Endodermal cell (in vitro differentiated cells): Measurements from ENCODE around the gene TLE2. TPM values are rescaled to one million over a fixed set of nuclear protein-coding genes. Genes with fewer than 3 reads are reported as not detected.

ENCODE experiments used
- DNase-seq: peaks from one replicate; pipeline ENCODE4 v3.0.0-alpha.2; 2017
- H3K27ac ChIP-seq: 2 replicates; pipeline ENCODE4 v1.5.1; 2013; ENCODE audit warnings: mild to moderate bottlenecking, low read depth, low read length, moderate library complexity
- H3K27me3 ChIP-seq: 2 replicates; pipeline ENCODE4 v1.6.1; 2013; ENCODE audit warnings: mild to moderate bottlenecking, low read length, moderate library complexity; ENCODE audit not compliant: insufficient read depth, control insufficient read depth, poor library complexity, severe bottlenecking
- H3K36me3 ChIP-seq: 2 replicates; pipeline ENCODE4 v1.7.0; 2013; ENCODE audit warnings: mild to moderate bottlenecking, low read length, moderate library complexity; ENCODE audit not compliant: control insufficient read depth, insufficient read depth
- H3K4me1 ChIP-seq: one replicate; pipeline ENCODE4 v1.7.0; 2013; ENCODE audit warnings: low read length; ENCODE audit not compliant: control insufficient read depth, insufficient read depth
- H3K4me3 ChIP-seq: 2 replicates; pipeline ENCODE4 v1.5.1; 2013; ENCODE audit warnings: mild to moderate bottlenecking, low read length, moderate library complexity
- H3K9ac ChIP-seq: 2 replicates; pipeline ENCODE4 v1.6.1; 2013; ENCODE audit warnings: mild to moderate bottlenecking, low read length, moderate library complexity; ENCODE audit not compliant: poor library complexity, severe bottlenecking; ENCODE audit errors: extremely low read depth
- H3K9me3 ChIP-seq: 2 replicates; pipeline ENCODE4 v1.6.1; 2013; ENCODE audit warnings: mild to moderate bottlenecking, low read length, moderate library complexity; ENCODE audit not compliant: control insufficient read depth
- H3K27ac Mint-ChIP-seq: 2 replicates; pipeline ENCODE4 v1.8.0; 2020; ENCODE audit warnings: mixed read lengths
- H3K27me3 Mint-ChIP-seq: 2 replicates; pipeline ENCODE4 v1.8.0; 2021; ENCODE audit warnings: mild to moderate bottlenecking, mixed read lengths; ENCODE audit not compliant: insufficient read depth
- H3K36me3 Mint-ChIP-seq: 2 replicates; pipeline ENCODE4 v1.8.0; 2020; ENCODE audit warnings: low read depth, mixed read lengths
- H3K4me1 Mint-ChIP-seq: 2 replicates; pipeline ENCODE4 v1.8.0; 2020; ENCODE audit warnings: mixed read lengths
- H3K4me3 Mint-ChIP-seq: 2 replicates; pipeline ENCODE4 v1.8.0; 2020; ENCODE audit warnings: mild to moderate bottlenecking, moderate library complexity, mixed read lengths
- H3K9me3 Mint-ChIP-seq: 2 replicates; pipeline ENCODE4 v1.8.0; 2020; ENCODE audit warnings: mild to moderate bottlenecking, mixed read lengths
- CTCF ChIP-seq: fragments of 200-600 bp; sonication (generic); conservative IDR thresholded peaks from 2 replicates; pipeline ENCODE4 v1.5.0; 2021; ENCODE audit warnings: antibody characterized with exemption, mild to moderate bottlenecking
- WGBS, 2 experiments: methylation state at CpG; one replicate each; pipeline versions ENCODE4 v1.1.5 to v1.1.7; 2013; ENCODE audit warnings: missing lambda C conversion rate in 2 of 2, mixed read lengths in 1 of 2; ENCODE audit not compliant: insufficient coverage in 1 of 2, insufficient read length in 1 of 2; 5-methylcytosine and 5-hydroxymethylcytosine counted together
- total RNA-seq, 2 donors: library from RNA; stranded (reverse); fragmentation: NEBNext Ultra II Directional in 1 of 2; extraction: Animal tissue kit (Norgen Biotek cat#: 25700) in 1 of 2; gene quantifications; 2 replicates in 1 of 2; 3 replicates in 1 of 2; pipeline ENCODE4 v1.2.1, GENCODE V29; 2021

The TLE2 gene
- total RNA-seq, 2 donors from 2014 or later, result 75.0 to 80.3 TPM

GRCh38 chr19:2976609-2977000 lies 52.5 kb downstream of the TLE2 start:
- peak overlapping the region; percentile 72 for H3K4me3 Mint-ChIP-seq
- Histone ChIP-seq H3K27ac (no peak overlapping the region), H3K4me3 (peak overlapping the region; percentile 93), H3K9me3 (no peaks in the 10 kb centered on the region), H3K27me3 (peaks cover 8% of the 10 kb centered on the region), H3K36me3 (no peaks in the 10 kb centered on the region), H3K4me1 (peaks cover 5% of the 10 kb centered on the region), H3K9ac (peak overlapping the region; percentile 39)
- peaks cover 59% of the 10 kb centered on the region for H3K27me3 Mint-ChIP-seq
- H3K27ac Mint-ChIP-seq, result peak overlapping the region; percentile 72
- H3K4me1 Mint-ChIP-seq, result peaks cover 14% of the 10 kb centered on the region
- WGBS, 2 experiments, result 12 to 21% methylated on average over 12 to 15 of the region's 15 CpGs
- no peaks in the 10 kb centered on the region for H3K36me3 Mint-ChIP-seq
- no peak for DNase-seq
- TF ChIP-seq CTCF, result no peak
- no peaks in the 10 kb centered on the region for H3K9me3 Mint-ChIP-seq

- Mint-ChIP-seq H3K9me3 (no peaks in the 10 kb centered on the region), H3K4me1 (peaks cover 7% of the 10 kb centered on the region)
Measured at GRCh38 chr19:2974342-2975041, 54.6 kb downstream of the TLE2 start.

GRCh38 chr19:2973229-2973628 lies 55.9 kb downstream of the TLE2 start:
- H3K4me3 ChIP-seq, result no peak overlapping the region
- no peak for TF ChIP-seq CTCF
- no peak for DNase-seq
- H3K9me3 ChIP-seq, result no peaks in the 10 kb centered on the region
- no peak overlapping the region for H3K27ac Mint-ChIP-seq
- H3K27ac ChIP-seq, result no peak overlapping the region
- peaks cover 8% of the 10 kb centered on the region for H3K27me3 ChIP-seq
- H3K36me3 ChIP-seq, result no peaks in the 10 kb centered on the region
- 70 to 92% methylated on average over 2 to 7 of the region's 8 CpGs for WGBS, 2 experiments
- peaks cover 5% of the 10 kb centered on the region for H3K4me1 ChIP-seq
- H3K36me3 Mint-ChIP-seq, result no peaks in the 10 kb centered on the region
- H3K4me3 Mint-ChIP-seq, result no peak overlapping the region
- peaks cover 7% of the 10 kb centered on the region for H3K4me1 Mint-ChIP-seq
- peaks cover 31% of the 10 kb centered on the region for H3K27me3 Mint-ChIP-seq
- H3K9ac ChIP-seq, result no peak overlapping the region
- H3K9me3 Mint-ChIP-seq, result no peaks in the 10 kb centered on the region

More at GRCh38 chr19:2974342-2975041, 54.6 kb downstream of the TLE2 start:
- no peaks in the 10 kb centered on the region for H3K36me3 Mint-ChIP-seq
- H3K27ac Mint-ChIP-seq, result no peak overlapping the region
- no peak for DNase-seq
- 70 to 78% methylated on average over 7 to 12 of the region's 14 CpGs for WGBS, 2 experiments
- Histone ChIP-seq H3K9ac (no peak overlapping the region), H3K9me3 (no peaks in the 10 kb centered on the region), H3K27me3 (peaks cover 8% of the 10 kb centered on the region), H3K4me3 (no peak overlapping the region), H3K36me3 (no peaks in the 10 kb centered on the region), H3K4me1 (peaks cover 5% of the 10 kb centered on the region), H3K27ac (no peak overlapping the region)
- no peak overlapping the region for H3K4me3 Mint-ChIP-seq
- peaks cover 42% of the 10 kb centered on the region for H3K27me3 Mint-ChIP-seq
- no peak for TF ChIP-seq CTCF
